Astrocyte (in vitro differentiated cells and primary cell): ENCODE results near the gene NRG3.

Experiments
- EZH2 ChIP-seq: IDR thresholded peaks from 2 replicates; pipeline ENCODE4 v1.6.1; 2012; ENCODE audit warnings: mild to moderate bottlenecking, low read length, inconsistent platforms; ENCODE audit not compliant: insufficient read depth
- TF ChIP-seq, protein P1 (sequence below): IDR thresholded peaks from 2 replicates; pipeline ENCODE4 v1.5.1; 2011; ENCODE audit warnings: low read depth, mild to moderate bottlenecking, inconsistent platforms, low read length, moderate library complexity; ENCODE audit not compliant: insufficient read depth

DNA sequence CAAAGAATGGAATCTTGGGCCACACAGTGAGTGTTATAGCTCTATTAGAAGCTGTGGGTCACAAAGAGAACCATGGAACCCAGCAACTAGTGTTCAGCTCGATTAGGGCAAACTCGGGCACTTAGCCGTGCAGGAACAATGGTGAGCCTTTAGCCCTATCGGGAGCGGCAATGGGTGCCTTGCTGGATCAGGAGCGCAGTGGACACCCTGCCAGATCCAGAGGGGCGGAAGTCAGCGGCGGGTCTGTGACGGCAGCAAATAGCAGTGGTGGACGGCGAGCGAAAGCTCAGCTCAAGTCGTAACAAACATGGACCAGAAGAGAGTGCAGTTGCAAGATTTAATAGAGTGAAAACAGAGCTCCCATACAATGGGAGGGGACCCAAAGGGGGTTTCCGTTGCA is 43.9 kb upstream of the NRG3 start:
- TF ChIP-seq, protein P1, sequence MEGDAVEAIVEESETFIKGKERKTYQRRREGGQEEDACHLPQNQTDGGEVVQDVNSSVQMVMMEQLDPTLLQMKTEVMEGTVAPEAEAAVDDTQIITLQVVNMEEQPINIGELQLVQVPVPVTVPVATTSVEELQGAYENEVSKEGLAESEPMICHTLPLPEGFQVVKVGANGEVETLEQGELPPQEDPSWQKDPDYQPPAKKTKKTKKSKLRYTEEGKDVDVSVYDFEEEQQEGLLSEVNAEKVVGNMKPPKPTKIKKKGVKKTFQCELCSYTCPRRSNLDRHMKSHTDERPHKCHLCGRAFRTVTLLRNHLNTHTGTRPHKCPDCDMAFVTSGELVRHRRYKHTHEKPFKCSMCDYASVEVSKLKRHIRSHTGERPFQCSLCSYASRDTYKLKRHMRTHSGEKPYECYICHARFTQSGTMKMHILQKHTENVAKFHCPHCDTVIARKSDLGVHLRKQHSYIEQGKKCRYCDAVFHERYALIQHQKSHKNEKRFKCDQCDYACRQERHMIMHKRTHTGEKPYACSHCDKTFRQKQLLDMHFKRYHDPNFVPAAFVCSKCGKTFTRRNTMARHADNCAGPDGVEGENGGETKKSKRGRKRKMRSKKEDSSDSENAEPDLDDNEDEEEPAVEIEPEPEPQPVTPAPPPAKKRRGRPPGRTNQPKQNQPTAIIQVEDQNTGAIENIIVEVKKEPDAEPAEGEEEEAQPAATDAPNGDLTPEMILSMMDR: no peak
- no peak for TF ChIP-seq EZH2
